Measurements from ENCODE around the gene TXNDC11. TPM values are rescaled to one million over a fixed set of nuclear protein-coding genes. Genes with fewer than 3 reads are reported as not detected.

The TXNDC11 gene
- polyA plus RNA-seq, 1 experiment: 45.1 TPM

DNA sequence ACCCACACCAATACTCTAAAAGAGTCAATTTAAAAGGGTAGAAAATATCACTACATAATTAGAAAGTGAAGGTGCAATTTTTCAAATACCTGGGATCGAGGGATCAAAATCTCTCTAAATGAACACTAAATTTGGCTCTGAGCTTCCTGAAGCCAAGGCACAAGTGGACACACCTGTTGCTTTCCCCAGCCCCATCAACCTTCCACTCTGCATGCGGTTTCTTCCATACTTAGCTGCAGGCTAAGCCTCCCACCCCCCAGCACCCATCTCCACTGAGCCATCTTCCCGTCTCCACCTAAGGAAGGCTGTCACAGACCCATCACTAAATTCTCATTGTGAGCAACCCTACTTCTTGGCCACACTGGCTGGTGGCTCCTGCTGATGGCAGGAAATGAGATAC is 30.5 kb downstream of the TXNDC11 start:
- TF ChIP-seq, protein P1, sequence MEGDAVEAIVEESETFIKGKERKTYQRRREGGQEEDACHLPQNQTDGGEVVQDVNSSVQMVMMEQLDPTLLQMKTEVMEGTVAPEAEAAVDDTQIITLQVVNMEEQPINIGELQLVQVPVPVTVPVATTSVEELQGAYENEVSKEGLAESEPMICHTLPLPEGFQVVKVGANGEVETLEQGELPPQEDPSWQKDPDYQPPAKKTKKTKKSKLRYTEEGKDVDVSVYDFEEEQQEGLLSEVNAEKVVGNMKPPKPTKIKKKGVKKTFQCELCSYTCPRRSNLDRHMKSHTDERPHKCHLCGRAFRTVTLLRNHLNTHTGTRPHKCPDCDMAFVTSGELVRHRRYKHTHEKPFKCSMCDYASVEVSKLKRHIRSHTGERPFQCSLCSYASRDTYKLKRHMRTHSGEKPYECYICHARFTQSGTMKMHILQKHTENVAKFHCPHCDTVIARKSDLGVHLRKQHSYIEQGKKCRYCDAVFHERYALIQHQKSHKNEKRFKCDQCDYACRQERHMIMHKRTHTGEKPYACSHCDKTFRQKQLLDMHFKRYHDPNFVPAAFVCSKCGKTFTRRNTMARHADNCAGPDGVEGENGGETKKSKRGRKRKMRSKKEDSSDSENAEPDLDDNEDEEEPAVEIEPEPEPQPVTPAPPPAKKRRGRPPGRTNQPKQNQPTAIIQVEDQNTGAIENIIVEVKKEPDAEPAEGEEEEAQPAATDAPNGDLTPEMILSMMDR (IDR thresholded peaks at IDR 0.05; ENCODE audit: insufficient read depth, low read depth, low read length): no peak
- ChIA-PET CTCF (interaction anchor here (0.7 to 2.5 kb wide), 3 partner anchors 180 to 748 kb away, joined by 3 to 12 read pairs (median 4); no protein-coding TSS in a partner anchor), POLR2A (interaction anchor here (0.5 kb wide), 1 partner anchor 81 kb away, joined by 4 read pairs; no protein-coding TSS in a partner anchor)
- Histone ChIP-seq H3K27me3 (ENCODE audit: control insufficient read depth, insufficient read depth, low read length) (no peaks in the 10 kb centered on the region), H3K4me3 (ENCODE audit: low read depth, low read length) (no peak overlapping the region), H3K36me3 (ENCODE audit: control insufficient read depth, insufficient read depth, low read length) (peaks cover 2% of the 10 kb centered on the region; the same call in 1 of the 2 replicates)
- no peak for DNase-seq (ENCODE audit: low read depth)

DNA sequence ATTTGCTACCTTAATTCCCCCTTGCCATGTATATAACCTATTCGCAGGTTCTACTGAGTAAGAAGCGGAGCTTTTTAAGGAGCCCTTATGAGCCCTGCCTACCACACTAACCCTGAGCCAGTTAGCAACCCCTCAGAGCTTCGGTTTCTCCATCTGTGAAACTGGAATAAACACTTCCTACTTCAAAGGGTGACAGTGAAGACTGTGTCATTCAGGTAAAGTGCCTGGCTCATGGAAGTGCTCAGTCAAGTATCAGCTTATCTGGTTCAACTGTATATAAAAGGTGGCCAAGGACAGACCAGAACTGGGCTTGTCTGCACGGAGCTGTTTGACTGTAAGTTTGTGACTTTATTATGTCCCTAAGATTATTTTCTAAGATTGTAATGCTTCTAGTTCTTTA is 31.0 kb downstream of the TXNDC11 start:
- POLR2A ChIA-PET: interaction anchor here (0.5 kb wide), 1 partner anchor 80 kb away, joined by 4 read pairs; no protein-coding TSS in a partner anchor
- H3K27me3 ChIP-seq (ENCODE audit: control insufficient read depth, insufficient read depth, low read length): no peaks in the 10 kb centered on the region
- CTCF ChIA-PET: interaction anchor here (0.7 to 2.5 kb wide), 4 partner anchors 180 to 748 kb away, joined by 3 to 12 read pairs (median 8); no protein-coding TSS in a partner anchor
- H3K4me3 ChIP-seq (ENCODE audit: low read depth, low read length): no peak overlapping the region
- no peak for DNase-seq (ENCODE audit: low read depth)
- TF ChIP-seq, protein P1 (IDR thresholded peaks at IDR 0.05; ENCODE audit: insufficient read depth, low read depth, low read length): no peak
- H3K36me3 ChIP-seq (ENCODE audit: control insufficient read depth, insufficient read depth, low read length): peaks cover 2% of the 10 kb centered on the region; the same call in 1 of the 2 replicates

DNA sequence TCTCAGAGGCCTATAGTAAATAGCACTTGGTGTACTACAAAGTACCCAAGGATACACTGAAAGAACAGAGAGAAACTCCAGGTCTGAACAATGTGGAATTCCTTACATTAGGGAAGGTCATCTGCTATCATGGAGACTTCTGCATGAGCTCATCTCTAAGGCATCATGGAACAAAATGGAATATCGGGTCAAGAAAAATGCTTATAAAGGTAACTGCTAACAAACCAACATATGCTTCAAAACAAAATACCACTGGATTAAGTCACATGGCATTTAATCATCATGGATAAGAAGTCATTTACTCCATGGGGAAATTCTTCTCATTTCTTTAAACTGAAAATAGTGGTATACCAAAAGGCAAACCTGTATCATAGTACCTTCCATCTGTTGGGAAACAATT is 34.2 kb downstream of the TXNDC11 start:
- no peak for DNase-seq (ENCODE audit: low read depth)
- ChIA-PET POLR2A (interaction anchor here (0.5 to 0.6 kb wide), 2 partner anchors 116 to 311 kb away, joined by 3 to 7 read pairs; no protein-coding TSS in a partner anchor), CTCF (interaction anchor here (1.2 kb wide), 1 partner anchor 246 kb away, joined by 3 read pairs; no protein-coding TSS in a partner anchor)
- H3K27me3 ChIP-seq (ENCODE audit: control insufficient read depth, insufficient read depth, low read length): no peaks in the 10 kb centered on the region
- TF ChIP-seq, protein P1 (IDR thresholded peaks at IDR 0.05; ENCODE audit: insufficient read depth, low read depth, low read length): no peak
- peaks cover 2% of the 10 kb centered on the region; the same call in 1 of the 2 replicates for H3K36me3 ChIP-seq (ENCODE audit: control insufficient read depth, insufficient read depth, low read length)
- H3K4me3 ChIP-seq (ENCODE audit: low read depth, low read length): no peak overlapping the region

DNA sequence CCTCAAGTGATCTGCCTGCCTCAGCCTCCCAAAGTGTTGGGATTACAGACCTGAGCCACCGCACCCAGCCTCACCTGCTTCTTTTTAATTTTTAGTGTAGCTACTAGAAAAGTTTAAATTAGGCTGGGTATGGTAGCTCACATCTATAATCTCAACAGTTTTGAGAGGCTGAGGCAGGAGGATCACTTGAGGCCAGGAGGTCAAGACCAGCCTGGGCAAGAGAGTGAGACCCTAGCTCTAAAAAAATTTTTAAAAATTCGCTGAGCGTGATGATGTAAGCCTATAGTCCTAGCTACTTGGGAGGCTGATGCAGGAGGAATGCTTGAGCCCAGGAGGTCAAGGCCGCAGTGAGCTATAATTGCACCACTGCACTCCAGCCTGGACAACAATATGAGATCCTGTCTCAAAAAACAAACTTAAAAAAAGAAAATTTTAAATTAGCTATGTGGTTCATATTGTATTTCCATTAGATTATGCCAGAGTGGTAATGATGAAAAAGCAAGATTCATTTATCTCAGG is 34.9 kb downstream of the TXNDC11 start:
- Histone ChIP-seq H3K4me3 (ENCODE audit: low read depth, low read length) (no peak overlapping the region), H3K27me3 (ENCODE audit: control insufficient read depth, insufficient read depth, low read length) (no peaks in the 10 kb centered on the region), H3K36me3 (ENCODE audit: control insufficient read depth, insufficient read depth, low read length) (peaks cover 2% of the 10 kb centered on the region; the same call in 1 of the 2 replicates)
- TF ChIP-seq, protein P1 (IDR thresholded peaks at IDR 0.05; ENCODE audit: insufficient read depth, low read depth, low read length): no peak
- CTCF ChIA-PET: interaction anchor here (0.8 to 1.2 kb wide), 3 partner anchors 176 to 744 kb away, joined by 3 to 5 read pairs (median 3); no protein-coding TSS in a partner anchor
- POLR2A ChIA-PET: interaction anchor here (0.5 kb wide), 1 partner anchor 117 kb away, joined by 7 read pairs; no protein-coding TSS in a partner anchor
- DNase-seq (ENCODE audit: low read depth): no peak

DNA sequence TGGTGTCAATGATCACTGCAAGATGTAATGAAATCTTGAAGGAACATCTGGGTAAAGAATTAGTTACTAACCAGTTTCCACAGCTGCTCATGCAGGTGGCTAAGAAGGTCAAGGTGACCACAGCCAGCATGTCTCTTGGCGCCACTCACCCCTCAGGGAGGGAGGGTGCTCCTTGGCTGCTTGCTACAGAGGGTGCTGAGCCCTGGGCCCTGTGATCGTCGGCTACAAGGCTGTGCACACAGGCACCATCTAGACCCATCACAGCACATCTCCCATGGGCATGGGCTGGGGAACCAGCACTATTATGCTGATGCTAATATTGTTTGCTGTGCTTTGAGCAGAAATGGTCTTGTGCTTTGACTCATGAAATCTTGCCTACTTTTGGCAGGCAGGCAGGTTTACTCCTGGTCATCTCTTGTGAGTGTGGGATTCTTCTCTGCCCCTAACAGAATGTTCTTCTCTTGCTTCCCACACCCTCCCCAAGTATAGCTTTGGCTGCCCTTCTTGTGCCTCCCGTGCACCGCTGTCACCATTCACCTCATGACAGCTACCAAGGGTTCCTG is 36.4 kb downstream of the TXNDC11 start:
- DNase-seq (ENCODE audit: low read depth): no peak
- POLR2A ChIA-PET: no interaction called here

More for the DNA sequence above, 36.4 kb downstream of the TXNDC11 start:
- TF ChIP-seq, protein P1 (IDR thresholded peaks at IDR 0.05; ENCODE audit: insufficient read depth, low read depth, low read length): no peak
- CTCF ChIA-PET: interaction anchor here (0.8 to 1.3 kb wide), 2 partner anchors 8 to 15 kb away, joined by 3 to 5 read pairs; no protein-coding TSS in a partner anchor
- no peak overlapping the region for H3K4me3 ChIP-seq (ENCODE audit: low read depth, low read length)
- no peaks in the 10 kb centered on the region for H3K27me3 ChIP-seq (ENCODE audit: control insufficient read depth, insufficient read depth, low read length)
- H3K36me3 ChIP-seq (ENCODE audit: control insufficient read depth, insufficient read depth, low read length): peaks cover 2% of the 10 kb centered on the region; the same call in 1 of the 2 replicates

Data from BJ (cell line).